ENCODE results near the gene KANK3. TPM values are rescaled to one million over a fixed set of nuclear protein-coding genes. Genes with fewer than 3 reads are reported as not detected.
"Not testable (repeated sequence)": the region's sequence is repeated elsewhere in the genome, so short reads cannot be mapped to it uniquely, and the experiment has no call there.

The KANK3 gene
- total RNA-seq, 1 donor from 2014 or later: 2.9 TPM

GRCh38 chr19:8375766-8376165 is 32.7 kb upstream of the KANK3 start:
- H3K27ac ChIP-seq (ENCODE audit: low read depth, low read length); H3K27ac Mint-ChIP-seq (ENCODE audit: unreplicated experiment); H3K79me2 ChIP-seq (ENCODE audit: insufficient read depth, low read length); H3K9me3 ChIP-seq (ENCODE audit: insufficient read depth, low read depth, low read length); H3K4me1 Mint-ChIP-seq (ENCODE audit: low read depth, unreplicated experiment); FAIRE-seq; H3K27me3 Mint-ChIP-seq (ENCODE audit: low read depth, unreplicated experiment); H3K9ac ChIP-seq (ENCODE audit: low read length); H3K9me3 Mint-ChIP-seq (ENCODE audit: unreplicated experiment); H3K27me3 ChIP-seq (ENCODE audit: insufficient read depth, low read length); H3K36me3 ChIP-seq (ENCODE audit: insufficient read depth, low read length); H3K4me2 ChIP-seq (ENCODE audit: low read length); H4K20me1 ChIP-seq (ENCODE audit: insufficient read depth, low read length); DNase-seq (ENCODE audit: low read depth); H3K4me3 ChIP-seq (ENCODE audit: insufficient read depth, low read depth, low read length); H3K4me3 Mint-ChIP-seq (ENCODE audit: unreplicated experiment); H3K4me1 ChIP-seq (ENCODE audit: insufficient read depth, low read length); H2AFZ ChIP-seq (ENCODE audit: low read depth, low read length): not testable (repeated sequence)
- peaks cover 30% of the 10 kb centered on the region for H3K36me3 Mint-ChIP-seq (ENCODE audit: low read depth, unreplicated experiment)

- H3K27ac Mint-ChIP-seq (ENCODE audit: unreplicated experiment): no peak overlapping the region
- Histone ChIP-seq H3K79me2 (ENCODE audit: insufficient read depth, low read length) (no peaks in the 10 kb centered on the region), H3K4me2 (ENCODE audit: low read length) (no peak overlapping the region), H3K36me3 (ENCODE audit: insufficient read depth, low read length) (no peaks in the 10 kb centered on the region), H3K27ac (ENCODE audit: low read depth, low read length) (no peak overlapping the region), H2AFZ (ENCODE audit: low read depth, low read length) (no peak overlapping the region), H3K4me3 (ENCODE audit: insufficient read depth, low read depth, low read length) (no peak overlapping the region), H3K27me3 (ENCODE audit: insufficient read depth, low read length) (no peaks in the 10 kb centered on the region), H3K9ac (ENCODE audit: low read length) (no peak overlapping the region), H3K9me3 (ENCODE audit: insufficient read depth, low read depth, low read length) (no peaks in the 10 kb centered on the region), H3K4me1 (ENCODE audit: insufficient read depth, low read length) (no peaks in the 10 kb centered on the region), H4K20me1 (ENCODE audit: insufficient read depth, low read length) (no peaks in the 10 kb centered on the region)
- no peak overlapping the region for H3K4me3 Mint-ChIP-seq (ENCODE audit: unreplicated experiment)
- peaks cover 3% of the 10 kb centered on the region for H3K9me3 Mint-ChIP-seq (ENCODE audit: unreplicated experiment)
- H3K27me3 Mint-ChIP-seq (ENCODE audit: low read depth, unreplicated experiment): no peaks in the 10 kb centered on the region
- no peak for DNase-seq (ENCODE audit: low read depth)
- H3K4me1 Mint-ChIP-seq (ENCODE audit: low read depth, unreplicated experiment): no peaks in the 10 kb centered on the region
- FAIRE-seq: no peak
- H3K36me3 Mint-ChIP-seq (ENCODE audit: low read depth, unreplicated experiment): peaks cover 18% of the 10 kb centered on the region
- TF ChIP-seq CTCF (IDR thresholded peaks at IDR 0.05; ENCODE audit: insufficient read depth, low read depth, low read length) (no peak), EZH2 (IDR thresholded peaks at IDR 0.05; ENCODE audit: insufficient read depth, low read length) (no peak)
Observed at GRCh38 chr19:8373867-8374813, 31.1 kb upstream of the KANK3 start.

GRCh38 chr19:8371011-8371804 is 28.1 kb upstream of the KANK3 start:
- no peak for TF ChIP-seq EZH2 (IDR thresholded peaks at IDR 0.05; ENCODE audit: insufficient read depth, low read length)
- TF ChIP-seq CTCF (IDR thresholded peaks at IDR 0.05; ENCODE audit: insufficient read depth, low read depth, low read length): no peak
- Mint-ChIP-seq H3K4me3 (ENCODE audit: unreplicated experiment) (no peak overlapping the region), H3K27me3 (ENCODE audit: low read depth, unreplicated experiment) (no peaks in the 10 kb centered on the region), H3K4me1 (ENCODE audit: low read depth, unreplicated experiment) (peaks cover 15% of the 10 kb centered on the region), H3K9me3 (ENCODE audit: unreplicated experiment) (peaks cover 2% of the 10 kb centered on the region), H3K27ac (ENCODE audit: unreplicated experiment) (peak overlapping the region; percentile 34), H3K36me3 (ENCODE audit: low read depth, unreplicated experiment) (peaks cover 30% of the 10 kb centered on the region)
- Histone ChIP-seq H3K9me3 (ENCODE audit: insufficient read depth, low read depth, low read length) (no peaks in the 10 kb centered on the region), H3K9ac (ENCODE audit: low read length) (no peak overlapping the region), H3K27ac (ENCODE audit: low read depth, low read length) (no peak overlapping the region), H3K27me3 (ENCODE audit: insufficient read depth, low read length) (peaks cover 5% of the 10 kb centered on the region), H3K4me1 (ENCODE audit: insufficient read depth, low read length) (peaks cover 9% of the 10 kb centered on the region), H3K4me2 (ENCODE audit: low read length) (no peak overlapping the region), H3K36me3 (ENCODE audit: insufficient read depth, low read length) (no peaks in the 10 kb centered on the region), H3K79me2 (ENCODE audit: insufficient read depth, low read length) (no peaks in the 10 kb centered on the region), H4K20me1 (ENCODE audit: insufficient read depth, low read length) (peaks cover 15% of the 10 kb centered on the region), H3K4me3 (ENCODE audit: insufficient read depth, low read depth, low read length) (no peak overlapping the region), H2AFZ (ENCODE audit: low read depth, low read length) (no peak overlapping the region)
- DNase-seq (ENCODE audit: low read depth) (no peak), FAIRE-seq (no peak)
